ENCODE data around the gene RSAD1.

- peak; percentile 96 for TF ChIP-seq POLR2A (IDR thresholded peaks at IDR 0.05; ENCODE audit: low read depth, low read length)
- peak; percentile 63; the same call in 1 of the 2 replicates for TF ChIP-seq POLR2AphosphoS2 (IDR thresholded peaks at IDR 0.05; ENCODE audit: low read depth, low read length)
- TF ChIP-seq SREBF1 (IDR thresholded peaks at IDR 0.05; ENCODE audit: low read length) = no peak
- TF ChIP-seq YBX1 (IDR thresholded peaks at IDR 0.05) = no peak
Measured at GRCh38 chr17:50478391-50479381, at the start of gene RSAD1.

All from GM12878 (cell line).